GM18526 (cell line): ENCODE data around the gene INTS14.

Experiments
- POLR2A ChIP-seq: IDR thresholded peaks from 3 replicates; pipeline ENCODE4 v1.6.1; 2011; ENCODE audit not compliant: insufficient read length; ENCODE audit errors: extremely low read depth

The INTS14 gene

DNA sequence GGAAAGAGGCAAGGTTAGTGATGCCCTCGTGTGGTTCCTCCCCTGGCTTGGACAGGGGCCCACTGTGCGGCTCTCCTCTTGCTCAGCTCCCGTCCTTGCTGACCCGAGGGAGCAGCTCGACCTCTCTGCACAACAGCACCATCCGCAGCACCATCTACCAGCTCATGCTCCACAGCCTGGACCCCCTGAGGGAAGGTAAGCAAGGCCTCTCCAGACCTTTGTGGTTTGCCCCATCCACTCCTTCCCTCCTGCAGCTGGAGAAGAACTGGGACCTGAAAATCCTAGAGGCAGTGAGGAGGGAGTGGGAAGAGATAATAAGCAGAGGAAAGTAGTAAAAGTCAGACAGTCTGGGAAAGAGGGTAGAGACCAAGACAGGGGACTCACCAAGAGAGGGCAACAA lies 28.6 kb upstream of the INTS14 start:
- no peak for TF ChIP-seq POLR2A

DNA sequence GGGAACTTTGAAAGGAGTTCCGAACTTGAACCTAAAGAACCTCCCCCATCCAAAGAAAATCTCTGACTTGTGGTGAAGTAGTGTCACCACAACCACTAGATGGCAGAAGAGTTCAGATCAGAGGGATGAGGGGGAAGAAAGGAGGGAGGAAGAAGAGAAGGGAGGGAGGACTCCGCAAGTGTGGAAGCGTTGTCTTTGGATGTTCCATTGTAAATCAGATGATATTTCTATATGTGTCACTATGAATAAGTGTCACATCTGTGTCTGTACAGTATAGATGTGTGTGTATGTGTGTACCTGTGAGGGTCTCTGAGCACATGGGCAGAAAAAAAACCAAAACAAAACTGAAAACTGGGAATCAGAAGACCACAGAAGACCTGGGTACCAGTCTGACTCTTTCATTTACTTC lies 27.8 kb upstream of the INTS14 start:
- no peak for TF ChIP-seq POLR2A

DNA sequence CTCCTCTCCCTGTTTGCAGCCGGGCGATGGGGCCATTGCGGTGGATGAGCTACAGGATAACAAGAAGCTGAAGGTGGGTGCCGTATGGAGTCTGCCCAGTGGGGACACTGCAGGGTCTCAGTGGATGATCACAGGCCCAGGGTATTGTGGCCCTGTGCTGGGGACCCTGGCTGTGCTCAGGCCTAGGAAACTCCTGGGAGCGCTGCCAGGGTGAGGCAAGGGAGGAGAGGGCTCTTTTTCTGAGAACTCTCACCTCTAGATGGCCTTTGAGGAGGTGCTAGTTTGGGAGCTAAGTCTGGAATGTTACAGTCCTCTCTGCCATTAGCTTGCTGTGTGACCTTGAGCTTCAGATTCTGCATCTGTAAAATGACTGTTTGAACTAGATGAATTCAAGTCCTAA lies 27.2 kb upstream of the INTS14 start:
- no peak for TF ChIP-seq POLR2A

DNA sequence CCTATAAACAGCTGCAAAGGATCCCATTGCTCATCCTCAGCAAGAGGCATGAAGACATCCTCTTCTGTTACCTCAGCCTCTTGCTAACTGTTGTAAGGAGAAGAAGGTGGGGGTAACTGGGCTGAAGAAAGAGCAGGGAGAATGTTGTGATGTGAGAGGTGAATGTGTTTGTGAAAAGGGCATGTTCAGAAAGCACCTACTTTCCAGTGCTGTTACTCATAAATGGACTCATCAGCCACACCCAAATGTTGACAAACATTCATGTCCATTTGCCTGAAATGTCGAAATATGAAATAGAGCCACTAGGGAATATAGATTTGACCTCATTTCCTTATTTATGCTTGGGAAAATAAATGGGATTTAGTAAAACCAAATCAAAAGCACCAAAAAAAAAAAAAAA lies 23.4 kb upstream of the INTS14 start:
- no peak for TF ChIP-seq POLR2A

DNA sequence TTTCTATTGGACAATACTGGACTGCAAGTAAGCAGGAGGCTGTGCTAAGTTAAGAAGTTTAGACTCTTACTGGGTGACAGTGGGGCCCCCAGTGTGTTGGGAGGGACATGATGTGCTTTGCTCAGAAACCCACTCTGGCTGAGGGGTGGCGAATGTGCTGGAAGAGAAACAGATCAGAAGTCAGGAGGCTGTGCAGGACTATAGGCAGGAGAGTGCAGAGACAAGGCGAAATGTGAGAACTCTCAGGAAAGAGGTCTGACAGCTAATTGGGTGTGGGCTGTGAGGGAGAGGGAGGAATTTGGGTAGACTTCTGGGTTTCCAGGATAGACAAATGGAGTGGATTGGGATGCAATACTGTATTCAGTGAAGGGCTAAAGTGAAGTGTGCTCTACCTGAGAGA lies 22.8 kb upstream of the INTS14 start:
- no peak for TF ChIP-seq POLR2A

DNA sequence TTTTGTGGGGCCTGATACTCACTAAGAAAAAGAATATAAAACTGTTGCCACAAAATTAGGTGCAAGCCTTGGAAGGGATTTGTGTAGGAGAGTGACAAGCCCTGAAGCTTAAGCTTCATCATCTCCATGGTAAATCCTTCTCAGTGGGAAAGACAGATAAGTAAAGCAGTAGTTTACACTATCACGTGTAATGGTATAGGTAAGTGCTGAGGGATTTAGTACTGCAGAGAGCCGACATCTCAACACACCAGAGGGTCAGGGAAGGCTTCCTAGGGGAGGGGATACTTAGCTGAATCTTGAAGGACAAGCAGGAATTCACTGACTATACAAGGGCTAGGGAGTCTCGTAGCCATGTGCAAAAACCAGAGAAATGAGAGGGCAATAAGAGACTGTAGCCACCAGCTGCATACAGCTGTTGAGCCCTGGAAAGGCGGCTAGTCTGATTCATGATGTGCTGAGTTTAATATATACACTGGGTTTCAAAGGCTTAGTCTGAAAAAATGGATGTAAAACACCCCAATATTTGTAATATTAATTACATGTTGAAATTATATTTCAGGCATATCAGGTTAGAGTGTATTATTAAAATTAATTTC lies 21.9 kb upstream of the INTS14 start:
- no peak for TF ChIP-seq POLR2A

DNA sequence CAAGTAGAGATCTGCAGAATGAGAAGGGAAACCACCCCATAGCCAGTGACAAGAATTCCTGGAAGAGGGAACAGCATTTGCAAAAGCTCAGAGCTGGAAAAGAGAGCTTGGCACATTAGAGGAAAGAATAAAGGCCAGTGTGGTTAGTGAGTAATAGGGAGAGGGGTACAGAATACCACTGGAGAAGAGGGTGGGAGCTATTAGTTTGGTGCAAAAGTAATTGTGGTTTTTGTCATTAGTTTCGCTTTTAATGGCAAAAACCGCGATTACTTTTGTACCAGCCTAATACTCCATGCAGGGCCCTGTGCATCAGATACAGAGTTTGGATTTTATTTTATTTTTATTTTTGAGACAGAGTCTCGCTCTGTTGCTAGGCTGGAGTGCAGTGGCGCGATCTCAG lies 20.6 kb upstream of the INTS14 start:
- no peak for TF ChIP-seq POLR2A

DNA sequence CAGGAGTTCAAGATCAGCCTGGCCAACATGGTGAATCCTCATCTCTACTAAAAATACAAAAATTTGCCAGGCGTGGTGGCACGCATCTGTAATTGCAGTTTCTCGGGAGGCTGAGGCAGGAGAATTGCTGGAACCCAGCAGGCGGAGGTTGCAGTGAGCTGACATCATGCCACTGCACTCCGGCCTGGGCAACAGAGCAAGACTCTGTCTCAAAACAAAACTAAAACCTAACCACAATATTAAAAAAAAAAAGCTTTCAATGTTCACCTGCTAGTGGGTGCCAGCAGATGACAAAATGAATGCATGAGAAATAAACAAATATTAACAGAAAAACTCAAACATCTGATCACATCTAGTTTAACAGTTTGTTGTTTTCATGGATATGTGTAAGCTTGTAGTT lies 19.8 kb upstream of the INTS14 start:
- no peak for TF ChIP-seq POLR2A

DNA sequence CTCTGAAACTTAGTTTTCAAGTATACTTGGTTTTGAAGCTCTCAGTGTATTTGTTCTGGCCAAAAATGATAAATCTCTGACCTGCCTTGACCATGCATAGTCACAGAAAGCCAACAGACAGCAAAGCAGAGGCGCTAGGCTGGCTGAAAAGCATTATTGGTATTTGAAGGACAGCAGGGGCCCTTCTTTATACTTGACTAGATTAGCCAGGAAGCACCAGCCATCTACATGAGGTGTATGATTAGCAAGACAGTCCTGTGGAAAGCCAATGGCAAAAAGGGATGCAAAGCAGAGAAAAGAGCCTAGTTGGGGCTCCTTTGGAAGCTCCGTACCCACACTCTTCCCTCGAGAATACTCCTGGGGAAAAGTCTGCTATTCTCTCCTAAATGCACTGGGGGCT lies 18.6 kb upstream of the INTS14 start:
- no peak for TF ChIP-seq POLR2A

DNA sequence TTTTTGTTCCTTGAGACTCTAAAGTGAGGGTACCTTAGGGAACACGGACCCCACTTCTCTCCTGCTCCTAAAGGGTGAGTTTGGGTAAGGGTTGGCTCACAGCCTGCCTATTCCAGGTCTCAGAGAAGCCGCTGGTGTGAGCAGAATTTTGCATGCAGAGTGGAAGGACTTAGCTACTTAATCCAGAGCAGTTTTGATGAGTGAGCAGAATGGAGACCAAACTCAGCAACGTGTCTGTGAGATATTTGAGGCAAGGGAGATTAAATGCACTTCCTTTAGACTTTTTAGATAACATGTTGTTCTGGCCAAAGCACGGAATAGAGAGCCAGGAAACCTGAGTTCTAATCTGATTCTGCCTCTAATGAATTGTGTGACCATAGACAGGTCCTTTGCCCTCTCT lies 15.9 kb upstream of the INTS14 start:
- TF ChIP-seq POLR2A, result no peak

DNA sequence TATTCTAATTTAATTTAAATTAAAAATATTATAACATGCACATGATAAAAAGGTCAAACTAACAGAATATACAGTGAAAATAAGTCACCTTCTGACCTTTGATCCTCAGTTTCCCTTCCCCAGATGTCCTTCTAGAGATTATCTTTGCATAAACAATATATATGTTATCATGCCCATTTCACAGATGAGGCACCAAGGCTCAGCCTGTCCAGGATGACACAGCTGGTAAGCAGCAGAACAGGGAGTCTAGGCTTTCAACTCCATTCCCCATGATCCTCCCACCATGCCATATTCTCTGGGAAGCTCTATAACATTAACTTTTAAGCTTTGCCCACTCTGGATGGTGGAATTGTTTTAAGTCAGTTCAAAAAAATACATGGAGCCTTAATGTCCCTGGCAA lies 12.2 kb upstream of the INTS14 start:
- TF ChIP-seq POLR2A, result no peak

DNA sequence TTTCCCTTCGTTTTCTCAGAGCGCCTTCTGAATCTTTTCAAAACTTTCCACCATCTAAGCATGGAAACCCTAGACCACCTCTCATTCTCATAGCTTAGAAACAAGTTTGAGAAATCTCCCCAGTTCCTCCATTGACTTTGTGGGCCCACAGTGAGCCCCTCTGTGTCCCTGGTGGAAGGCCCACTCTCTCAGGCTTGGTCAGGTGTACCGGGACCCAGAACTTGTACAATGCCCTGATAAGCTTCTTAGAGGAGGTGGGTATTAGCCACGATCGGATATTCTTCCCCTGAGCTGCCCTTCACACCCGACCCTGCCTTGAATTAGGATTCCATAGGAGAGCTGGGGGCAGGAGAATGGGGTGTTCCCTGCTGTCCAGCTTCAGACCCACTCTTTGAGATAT lies 10.7 kb upstream of the INTS14 start, which contains the start of gene SLC24A1:
TSS of gene SLC24A1 (plus strand) at position 301 of the 400 bp plus-strand sequence. CDS start 2,143 bp downstream, outside the sequence.
- no peak for TF ChIP-seq POLR2A

DNA sequence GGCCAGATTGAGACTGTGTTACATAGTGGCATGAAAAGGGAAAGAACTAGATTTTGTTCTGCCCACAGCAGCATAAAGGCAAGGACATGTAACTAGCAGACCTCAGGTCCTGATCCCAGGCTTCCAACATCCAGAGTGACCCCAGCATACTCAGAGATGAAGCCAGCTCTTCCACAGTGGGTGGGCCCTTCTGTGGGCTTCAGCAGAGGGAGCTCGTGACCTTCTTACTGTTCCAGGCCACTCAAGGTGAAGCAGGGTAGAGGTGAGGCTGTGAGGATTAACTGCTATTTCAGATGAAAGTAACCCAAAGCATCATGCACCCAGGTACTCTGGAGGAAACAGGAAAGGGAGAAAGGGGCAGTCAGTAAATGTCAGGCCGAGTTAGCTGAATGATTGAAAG lies 9.9 kb upstream of the INTS14 start:
- TF ChIP-seq POLR2A, result no peak

DNA sequence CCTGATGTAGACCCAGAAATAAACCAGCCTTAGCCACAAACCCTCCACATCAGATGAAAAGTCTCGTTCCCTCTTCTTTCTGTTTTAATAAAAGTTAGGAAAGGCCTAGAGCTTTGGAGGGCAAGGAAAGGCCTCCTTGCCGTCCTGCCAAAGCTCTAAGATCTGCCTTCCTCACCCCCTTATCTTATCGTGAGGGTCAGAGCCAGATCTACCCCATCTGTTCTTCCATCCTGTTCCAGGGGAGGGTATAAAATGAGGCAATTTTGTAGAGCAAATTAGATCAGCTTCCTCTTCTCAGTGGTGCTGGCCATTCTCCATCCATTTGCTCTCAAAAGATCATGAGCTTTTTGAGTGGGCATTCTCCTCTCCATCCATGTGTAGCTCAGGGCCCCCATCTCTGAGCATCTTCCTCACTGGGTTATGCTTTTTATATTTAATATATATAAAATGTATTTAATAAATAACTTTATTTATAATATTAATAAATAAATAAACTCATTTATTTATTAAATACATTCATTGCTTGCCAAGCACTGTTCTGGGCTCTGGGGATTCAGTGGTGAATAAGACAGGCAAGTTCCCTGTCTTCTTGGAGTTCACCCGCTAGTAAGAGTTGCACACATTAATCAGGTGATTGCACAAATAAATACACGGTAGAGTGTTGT lies 8.8 kb upstream of the INTS14 start:
- no peak for TF ChIP-seq POLR2A

DNA sequence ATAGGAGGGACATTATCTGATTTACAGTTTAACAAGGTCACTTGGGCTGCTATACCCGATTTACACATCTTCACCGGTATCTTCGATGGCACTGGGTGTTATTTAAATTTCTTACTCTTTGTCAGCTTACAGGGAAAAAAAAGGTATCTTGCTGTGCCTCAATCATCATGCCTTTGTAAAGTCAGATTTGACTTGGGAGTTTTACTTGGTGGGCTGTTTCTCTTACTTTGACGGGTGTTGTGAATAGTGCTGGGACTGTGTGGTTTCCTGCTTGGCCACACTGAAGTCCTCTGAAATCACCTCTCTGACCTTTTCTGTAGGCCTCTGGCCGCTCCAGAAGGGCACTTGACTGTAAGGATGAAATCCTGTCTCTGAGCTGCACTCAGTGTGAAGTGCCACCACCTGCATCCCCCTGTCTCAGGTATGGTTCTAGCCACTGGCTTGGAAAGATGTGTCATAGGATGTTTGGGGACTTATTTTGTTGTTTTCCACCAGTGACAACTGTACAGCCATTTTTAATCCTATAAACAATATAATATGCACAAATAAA lies 7.7 kb upstream of the INTS14 start:
- no peak for TF ChIP-seq POLR2A

DNA sequence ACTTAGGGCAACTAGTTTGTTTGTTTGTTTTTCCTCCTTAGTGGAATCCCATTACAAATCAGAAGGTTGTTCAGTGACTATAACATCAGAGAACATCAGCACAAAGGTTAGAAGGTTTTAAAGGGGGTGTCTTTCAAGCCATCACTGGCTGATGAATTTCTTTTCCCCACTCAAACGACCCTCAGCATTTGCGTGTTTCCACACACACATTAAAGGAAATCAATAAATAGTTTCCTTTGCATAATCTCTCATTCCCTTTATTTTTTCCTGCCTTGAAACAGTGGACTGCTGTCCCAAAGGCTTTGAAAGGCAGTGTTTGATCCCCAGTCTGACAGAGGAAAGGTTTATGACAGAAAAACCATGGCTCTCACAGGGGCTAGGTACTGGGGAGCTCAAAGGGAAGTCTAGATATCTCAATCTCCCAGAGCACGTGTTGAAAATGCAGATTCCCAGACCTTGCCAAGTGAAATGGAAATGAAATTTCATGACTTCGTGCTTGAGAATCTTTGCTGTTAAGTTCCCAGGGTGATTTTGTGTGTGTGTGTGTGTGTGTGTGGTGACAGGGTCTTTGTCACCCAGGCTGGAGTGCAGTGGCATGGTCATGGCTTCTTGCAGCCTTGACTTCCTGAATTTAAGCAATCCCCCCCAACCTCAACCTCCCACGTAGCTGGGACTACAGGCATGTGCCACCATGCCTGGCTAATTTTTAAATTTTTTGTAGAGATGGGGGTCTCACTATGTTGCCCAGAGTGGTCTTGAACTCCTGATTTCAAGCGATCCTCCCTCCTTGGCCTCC lies 2.2 kb upstream of the INTS14 start:
- no peak for TF ChIP-seq POLR2A
